ENCODE results near the gene S100A6.

Gene S100A6

GRCh38 chr1:153544453-153545066 is 8.8 kb upstream of the S100A6 start:
- no peak for DNase-seq

GRCh38 chr1:153543736-153544135 is 7.9 kb upstream of the S100A6 start:
- no peak for DNase-seq

GRCh38 chr1:153542956-153543711 is 7.3 kb upstream of the S100A6 start:
- no peak for DNase-seq

GRCh38 chr1:153541641-153542590 is 6.1 kb upstream of the S100A6 start:
- DNase-seq = no peak

- peak in 4 of 5 experiments; percentile 27 to 89 (median 46) for DNase-seq
Measured at GRCh38 chr1:153540394-153541361, 4.9 kb upstream of the S100A6 start, which contains the start of gene S100A5. Gene S100A5, minus strand, starts transcription at chr1:153540934. Its CDS starts 743 bp downstream, at chr1:153540191.

- peak in 1 of 5 experiments; percentile 40 for DNase-seq
Measured at GRCh38 chr1:153539395-153540093, 3.8 kb upstream of the S100A6 start.

- DNase-seq = no peak
Measured at GRCh38 chr1:153538315-153538821, 2.6 kb upstream of the S100A6 start.

GRCh38 chr1:153537376-153537730 is 1.6 kb upstream of the S100A6 start:
- no peak for DNase-seq

GRCh38 chr1:153536671-153537375 is 1.0 kb upstream of the S100A6 start:
- no peak for DNase-seq

GRCh38 chr1:153536012-153536670 is 350 bp upstream of the S100A6 start:
- DNase-seq = peak; percentile 61 to 94 (median 79)

GRCh38 chr1:153534925-153535241 is 908 bp downstream of the S100A6 start:
- no peak for DNase-seq

GRCh38 chr1:153534226-153534924 is 1.4 kb downstream of the S100A6 start:
- no peak for DNase-seq

GRCh38 chr1:153533689-153534201 is 2.0 kb downstream of the S100A6 start:
- peak in 1 of 5 experiments; percentile 53 for DNase-seq

- peak; percentile 61 to 84 (median 71) for DNase-seq
Measured at GRCh38 chr1:153532769-153533599, 2.8 kb downstream of the S100A6 start.

- DNase-seq = peak in 2 of 5 experiments; percentile 69 to 89
Measured at GRCh38 chr1:153532181-153532580, 3.6 kb downstream of the S100A6 start.

GRCh38 chr1:153531638-153532037 is 4.2 kb downstream of the S100A6 start:
- DNase-seq = no peak

- DNase-seq = no peak
Measured at GRCh38 chr1:153527683-153528040, 8.1 kb downstream of the S100A6 start.

GRCh38 chr1:153527023-153527682 is 8.6 kb downstream of the S100A6 start:
- DNase-seq = no peak

All from T-helper 2 cell (primary cell).